B cell (primary cell): Measurements from ENCODE around the gene SLC47A2. TPM values are rescaled to one million over a fixed set of nuclear protein-coding genes. Genes with fewer than 3 reads are reported as not detected.

ENCODE experiments used
- ATAC-seq: fragments of 200-7000 bp; cut with Tn5 transposase; one replicate; pipeline ENCODE4 v1.10.0; 2021; ENCODE audit warnings: low read depth, mild to moderate bottlenecking, moderate number of reproducible peaks, moderate library complexity
- CTCF ChIA-PET: fragments of 350-600 bp; sonication (Branson Sonifier 250); formaldehyde crosslinking; loops from one replicate; lab custom pipeline; 2021; ENCODE audit warnings: antibody characterized with exemption, inconsistent platforms; lab: Charles Lee
- POLR2A ChIA-PET: fragments of 350-600 bp; sonication (Branson Sonifier 250); formaldehyde crosslinking; loops from one replicate; lab custom pipeline; 2021; ENCODE audit warnings: antibody characterized with exemption; lab: Charles Lee
- DNase-seq: peaks from one replicate; pipeline ENCODE4 v3.0.0; 2013
- H2AFZ ChIP-seq: 2 replicates; pipeline ENCODE4 v1.6.1; 2012; ENCODE audit warnings: mild to moderate bottlenecking, low read depth, low read length; ENCODE audit not compliant: insufficient read depth, poor library complexity, severe bottlenecking
- H3K27ac ChIP-seq, 2 donors: 1 replicate in 1 of 2; 2 replicates in 1 of 2; pipeline ENCODE4 v1.5.1; 2012 to 2013; ENCODE audit warnings: low read length in 2 of 2, mild to moderate bottlenecking in 2 of 2, moderate library complexity in 1 of 2
- H3K27me3 ChIP-seq, 4 experiments: fragments of 200-600 bp in 1 of 4; sonication (generic) in 1 of 4; replicated peaks in 1 of 4; 1 replicate in 2 of 4; 2 replicates in 2 of 4; pipeline versions ENCODE4 v1.6.1 to v1.7.0; 2013 to 2016; ENCODE audit warnings: low read length in 3 of 4, mild to moderate bottlenecking in 2 of 4, mixed read lengths in 1 of 4, moderate library complexity in 1 of 4; ENCODE audit not compliant: insufficient read depth in 4 of 4, control insufficient read depth in 3 of 4; ENCODE audit errors: control extremely low read depth in 1 of 4
- H3K36me3 ChIP-seq, 2 experiments: replicated peaks in 1 of 2; 1 replicate in 1 of 2; 2 replicates in 1 of 2; pipeline versions ENCODE4 v1.6.1 to v1.7.1; 2013; ENCODE audit warnings: low read length in 1 of 2; ENCODE audit not compliant: insufficient read depth in 2 of 2, control insufficient read depth in 1 of 2; ENCODE audit errors: control extremely low read depth in 1 of 2, extremely low read depth in 1 of 2
- H3K4me1 ChIP-seq, 2 donors: fragments of 200-600 bp in 1 of 2; sonication (generic) in 1 of 2; 1 replicate in 1 of 2; 2 replicates in 1 of 2; pipeline versions ENCODE4 v1.5.1 to v1.6.1; 2013 to 2017; ENCODE audit warnings: low read length in 2 of 2; ENCODE audit not compliant: control insufficient read depth in 2 of 2, insufficient read depth in 2 of 2
- H3K4me2 ChIP-seq: replicated peaks from 2 replicates; pipeline ENCODE3; 2012; ENCODE audit warnings: mild to moderate bottlenecking, low read depth, low read length; ENCODE audit not compliant: poor library complexity, severe bottlenecking
- H3K4me3 ChIP-seq, 5 experiments: fragments of 200-600 bp in 1 of 5; sonication (generic) in 1 of 5; 1 replicate in 3 of 5; 2 replicates in 2 of 5; pipeline versions ENCODE4 v1.5.1 to v1.7.0; 2011 to 2016; ENCODE audit warnings: low read length in 4 of 5, mild to moderate bottlenecking in 4 of 5, low read depth in 2 of 5, control low read depth in 1 of 5, moderate library complexity in 1 of 5; ENCODE audit not compliant: insufficient read depth in 1 of 5; ENCODE audit errors: control extremely low read depth in 1 of 5, extremely low read depth in 1 of 5
- H3K79me2 ChIP-seq: fragments of 200-600 bp; sonication (generic); one replicate; pipeline ENCODE4 v1.6.0; 2016; ENCODE audit warnings: low read length; ENCODE audit not compliant: control insufficient read depth, insufficient read depth
- H3K9ac ChIP-seq: fragments of 200-600 bp; sonication (generic); 2 replicates; pipeline ENCODE4 v1.6.1; 2017; ENCODE audit warnings: mild to moderate bottlenecking, low read length, moderate library complexity
- H3K9me3 ChIP-seq, 3 donors: one replicate each; pipeline versions ENCODE4 v1.6.1 to v1.7.1; 2013; ENCODE audit warnings: low read length in 2 of 3; ENCODE audit not compliant: control insufficient read depth in 2 of 3, insufficient read depth in 1 of 3; ENCODE audit errors: control extremely low read depth in 1 of 3
- H4K20me1 ChIP-seq: 2 replicates; pipeline ENCODE4 v1.6.0; 2012; ENCODE audit warnings: mild to moderate bottlenecking, low read length; ENCODE audit not compliant: insufficient read depth, control insufficient read depth, poor library complexity, severe bottlenecking
- H3K27ac Mint-ChIP-seq: one replicate; pipeline ENCODE4 v1.8.0; 2021; ENCODE audit warnings: mixed read lengths
- H3K27me3 Mint-ChIP-seq: one replicate; pipeline ENCODE4 v1.8.0; 2021; ENCODE audit warnings: mixed read lengths
- H3K4me1 Mint-ChIP-seq: one replicate; pipeline ENCODE4 v1.8.0; 2021; ENCODE audit warnings: mixed read lengths
- H3K4me3 Mint-ChIP-seq: one replicate; pipeline ENCODE4 v1.8.0; 2021; ENCODE audit warnings: mixed read lengths
- H3K9me3 Mint-ChIP-seq: one replicate; pipeline ENCODE4 v1.8.0; 2022; ENCODE audit warnings: mixed read lengths; ENCODE audit not compliant: insufficient read depth
- EZH2 ChIP-seq: IDR thresholded peaks from 2 replicates; pipeline ENCODE4 v1.6.1; 2012; ENCODE audit warnings: borderline replicate concordance, low read depth, mild to moderate bottlenecking, moderate library complexity, low read length; ENCODE audit not compliant: insufficient read depth, poor library complexity, severe bottlenecking
- WGBS: methylation state at CpG from one replicate; pipeline ENCODE4 v1.1.5; 2013; ENCODE audit warnings: missing lambda C conversion rate; ENCODE audit not compliant: insufficient coverage; 5-methylcytosine and 5-hydroxymethylcytosine counted together
- intact Hi-C: fragments of 100-400 bp; cut with micrococcal nuclease; formaldehyde crosslinking; loops from one replicate; pipeline ENCODE4 v1.10.0; 2022
- polyA plus RNA-seq: library from polyadenylated mRNA; depleted of rRNA; stranded (reverse); fragments of >200 nt; gene quantifications from 2 replicates; pipeline ENCODE4 v1.2.3, GENCODE V29; 2012
- total RNA-seq, 2 donors: library from RNA; stranded (reverse); fragments of 120-200 nt in 1 of 2; gene quantifications; 1 replicate in 1 of 2; 2 replicates in 1 of 2; pipeline versions ENCODE4 v1.2.3 to v1.2.4, GENCODE V29; 2013 to 2022
- TF ChIP-seq, protein P1 (sequence below): fragments of 200-600 bp; IDR thresholded peaks from one replicate; pipeline ENCODE4 v1.8.0; 2022; ENCODE audit warnings: antibody characterized with exemption, mild to moderate bottlenecking

SLC47A2 gene
- total and polyA plus RNA-seq, 2 donors (not counting 1 experiment from before 2014, with no cell fraction given) = not detected

DNA sequence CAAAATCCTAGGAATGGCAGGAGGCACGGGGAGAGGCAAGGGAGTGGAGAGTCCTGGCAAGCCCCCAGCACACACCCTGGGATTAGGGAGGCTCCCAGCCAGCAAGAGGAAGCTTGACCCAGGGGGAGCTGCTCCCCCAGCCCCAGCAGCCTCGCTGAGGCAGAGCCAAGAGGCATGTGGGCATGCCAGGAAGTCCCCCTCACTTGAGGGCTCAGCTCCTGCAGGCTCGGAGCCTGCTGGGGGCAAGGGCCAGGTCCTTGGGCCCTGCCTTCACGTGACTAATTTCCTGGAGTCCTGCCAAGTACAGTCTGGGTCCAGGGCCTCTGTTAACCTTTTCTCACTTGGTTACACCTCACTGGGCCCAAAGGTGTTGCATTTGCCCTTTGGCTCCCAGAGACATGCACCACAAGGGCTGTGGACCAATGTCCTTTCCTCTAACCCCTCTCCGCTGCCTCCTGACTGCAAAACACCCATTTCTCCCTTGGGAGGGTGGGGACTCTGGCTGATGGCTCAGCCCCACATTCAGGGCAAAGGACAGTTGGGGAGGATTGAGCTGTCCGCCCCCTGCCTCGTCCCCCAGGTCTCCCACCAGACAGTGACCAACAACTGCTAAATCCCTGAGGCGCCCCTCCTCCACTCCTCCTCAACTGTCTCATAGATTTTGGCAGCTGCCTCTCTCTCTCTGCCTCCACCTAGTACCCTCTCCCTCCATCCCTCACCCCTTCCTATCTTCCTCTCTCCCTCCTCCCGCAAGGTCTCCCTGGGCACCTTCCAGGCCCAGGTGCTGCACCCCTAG, 4.4 kb upstream of the SLC47A2 start:
- Histone ChIP-seq H3K4me3 (no peak overlapping the region), H3K27me3 (no peaks in the 10 kb centered on the region), H3K4me2 (no peak overlapping the region), H3K79me2 (no peaks in the 10 kb centered on the region), H2AFZ (no peak overlapping the region), H3K9ac (no peak overlapping the region), H3K4me1 (peaks cover 12% of the 10 kb centered on the region in 2 donors), H3K27ac (no peak overlapping the region), H3K9me3 (no peaks in the 10 kb centered on the region), H4K20me1 (no peaks in the 10 kb centered on the region), H3K36me3 (no peaks in the 10 kb centered on the region)
- 56% methylated on average over 7 of the region's 9 CpGs for WGBS
- ChIA-PET POLR2A (no interaction called here), CTCF (no interaction called here)
- intact Hi-C loops = no loop called here
- no peak overlapping the region for H3K27ac Mint-ChIP-seq
- H3K9me3 Mint-ChIP-seq = no peaks in the 10 kb centered on the region
- TF ChIP-seq, protein P1, sequence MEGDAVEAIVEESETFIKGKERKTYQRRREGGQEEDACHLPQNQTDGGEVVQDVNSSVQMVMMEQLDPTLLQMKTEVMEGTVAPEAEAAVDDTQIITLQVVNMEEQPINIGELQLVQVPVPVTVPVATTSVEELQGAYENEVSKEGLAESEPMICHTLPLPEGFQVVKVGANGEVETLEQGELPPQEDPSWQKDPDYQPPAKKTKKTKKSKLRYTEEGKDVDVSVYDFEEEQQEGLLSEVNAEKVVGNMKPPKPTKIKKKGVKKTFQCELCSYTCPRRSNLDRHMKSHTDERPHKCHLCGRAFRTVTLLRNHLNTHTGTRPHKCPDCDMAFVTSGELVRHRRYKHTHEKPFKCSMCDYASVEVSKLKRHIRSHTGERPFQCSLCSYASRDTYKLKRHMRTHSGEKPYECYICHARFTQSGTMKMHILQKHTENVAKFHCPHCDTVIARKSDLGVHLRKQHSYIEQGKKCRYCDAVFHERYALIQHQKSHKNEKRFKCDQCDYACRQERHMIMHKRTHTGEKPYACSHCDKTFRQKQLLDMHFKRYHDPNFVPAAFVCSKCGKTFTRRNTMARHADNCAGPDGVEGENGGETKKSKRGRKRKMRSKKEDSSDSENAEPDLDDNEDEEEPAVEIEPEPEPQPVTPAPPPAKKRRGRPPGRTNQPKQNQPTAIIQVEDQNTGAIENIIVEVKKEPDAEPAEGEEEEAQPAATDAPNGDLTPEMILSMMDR = no peak
- no peak for TF ChIP-seq EZH2
- ATAC-seq = no peak
- H3K4me3 Mint-ChIP-seq = no peak overlapping the region
- DNase-seq = no peak
- peaks cover 12% of the 10 kb centered on the region for H3K4me1 Mint-ChIP-seq
- H3K27me3 Mint-ChIP-seq = peaks cover 3% of the 10 kb centered on the region

DNA sequence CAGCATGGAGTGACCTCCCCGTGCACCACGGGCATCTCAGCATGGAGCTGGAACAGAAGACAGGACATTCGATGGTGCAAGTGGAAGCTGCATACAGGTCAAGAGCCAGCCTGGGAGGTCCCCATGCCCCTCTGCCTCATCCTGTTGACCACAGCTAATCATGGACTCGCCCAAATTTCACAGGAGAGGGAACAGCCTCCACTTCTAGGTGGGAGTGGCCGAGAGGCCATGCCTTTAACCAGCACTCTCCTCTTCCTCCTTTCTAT, 3.8 kb upstream of the SLC47A2 start:
- CTCF ChIA-PET = no interaction called here
- Histone ChIP-seq H4K20me1 (no peaks in the 10 kb centered on the region), H3K27me3 (no peaks in the 10 kb centered on the region), H3K79me2 (no peaks in the 10 kb centered on the region), H3K36me3 (no peaks in the 10 kb centered on the region), H3K9me3 (no peaks in the 10 kb centered on the region), H3K9ac (no peak overlapping the region), H3K27ac (no peak overlapping the region), H2AFZ (no peak overlapping the region), H3K4me3 (no peak overlapping the region), H3K4me1 (peaks cover 11 to 12% of the 10 kb centered on the region in 2 donors), H3K4me2 (no peak overlapping the region)
- no peak overlapping the region for H3K27ac Mint-ChIP-seq
- H3K4me1 Mint-ChIP-seq = peaks cover 9% of the 10 kb centered on the region
- intact Hi-C loops = no loop called here
- no peak for TF ChIP-seq EZH2
- TF ChIP-seq, protein P1 = no peak
- WGBS = 90% methylated on average over 5 of the region's 5 CpGs
- peaks cover 3% of the 10 kb centered on the region for H3K27me3 Mint-ChIP-seq
- DNase-seq (no peak), ATAC-seq (no peak)
- H3K4me3 Mint-ChIP-seq = no peak overlapping the region
- H3K9me3 Mint-ChIP-seq = no peaks in the 10 kb centered on the region
- POLR2A ChIA-PET = no interaction called here
